Ectodermal cell (in vitro differentiated cells): ENCODE results near the gene PDLIM1.

Source experiments
- H3K27ac ChIP-seq: 2 replicates; pipeline ENCODE4 v1.7.0; 2013; ENCODE audit warnings: mild to moderate bottlenecking, low read depth, low read length; ENCODE audit not compliant: insufficient read depth, poor library complexity, severe bottlenecking
- H3K27me3 ChIP-seq: 2 replicates; pipeline ENCODE4 v1.7.0; 2013; ENCODE audit warnings: mild to moderate bottlenecking, low read length; ENCODE audit not compliant: insufficient read depth, control insufficient read depth, poor library complexity, severe bottlenecking
- H3K36me3 ChIP-seq: one replicate; pipeline ENCODE4 v1.7.0; 2013; ENCODE audit warnings: low read length; ENCODE audit not compliant: control insufficient read depth, insufficient read depth
- H3K4me1 ChIP-seq: one replicate; pipeline ENCODE4 v1.7.0; 2013; ENCODE audit warnings: low read length; ENCODE audit not compliant: control insufficient read depth, insufficient read depth
- H3K4me3 ChIP-seq: 2 replicates; pipeline ENCODE4 v1.7.0; 2013; ENCODE audit warnings: low read depth, low read length, control low read depth; ENCODE audit not compliant: insufficient read depth
- H3K9me3 ChIP-seq: 2 replicates; pipeline ENCODE4 v1.7.0; 2013; ENCODE audit warnings: mild to moderate bottlenecking, low read length, moderate library complexity; ENCODE audit not compliant: control insufficient read depth
- WGBS, 2 experiments: methylation state at CpG; one replicate each; pipeline ENCODE4 v1.1.7; 2013; ENCODE audit warnings: missing lambda C conversion rate in 2 of 2; 5-methylcytosine and 5-hydroxymethylcytosine counted together

Gene PDLIM1

DNA sequence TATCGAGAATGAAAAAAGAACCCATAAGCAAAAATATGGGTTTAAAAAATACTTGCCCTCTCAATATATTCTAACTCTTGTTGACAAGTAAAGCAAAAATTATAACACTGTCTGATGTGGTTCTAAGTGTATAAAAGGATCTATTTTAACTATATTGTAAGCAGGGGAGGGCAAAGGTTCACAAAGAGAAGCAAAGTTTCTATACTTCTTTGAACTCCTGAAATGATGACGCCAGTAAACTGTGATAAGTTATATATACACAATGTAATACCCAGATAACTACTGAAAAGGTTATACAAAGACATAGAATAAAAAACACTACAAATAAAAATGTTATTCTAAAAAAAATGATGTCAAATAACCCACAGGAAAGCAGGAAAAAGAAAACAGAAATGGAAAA is 37.1 kb downstream of the PDLIM1 start:
- H3K9me3 ChIP-seq = no peaks in the 10 kb centered on the region
- H3K4me1 ChIP-seq = no peaks in the 10 kb centered on the region
- H3K36me3 ChIP-seq = peaks cover 10% of the 10 kb centered on the region
- no peak overlapping the region for H3K4me3 ChIP-seq
- no peak overlapping the region for H3K27ac ChIP-seq
- H3K27me3 ChIP-seq = no peaks in the 10 kb centered on the region
- WGBS, 2 experiments = 100% methylated on average over 1 of the region's 2 CpGs; no CpG with 5 or more reads in 1 of the 2 experiments

DNA sequence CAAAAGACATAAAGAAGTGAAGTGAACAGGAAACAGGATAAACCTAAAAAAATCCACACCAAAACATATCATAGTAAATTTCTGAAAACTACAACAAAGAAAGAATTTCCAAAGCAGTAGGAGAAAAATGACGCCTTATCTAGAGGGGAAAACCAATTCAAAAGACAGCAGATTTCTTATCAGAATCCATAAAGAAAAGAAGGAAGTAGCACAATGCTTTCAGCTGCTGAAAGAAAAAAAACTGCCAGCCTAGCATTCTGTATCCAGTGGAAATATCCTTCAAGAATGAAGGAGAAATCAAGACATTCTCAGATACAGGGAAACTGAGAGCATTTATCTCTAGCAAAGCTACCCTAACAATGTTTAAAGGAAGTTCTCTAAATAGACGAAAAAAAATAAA is 37.8 kb downstream of the PDLIM1 start:
- H3K36me3 ChIP-seq = peaks cover 4% of the 10 kb centered on the region
- no peak overlapping the region for H3K4me3 ChIP-seq
- H3K27ac ChIP-seq = no peak overlapping the region
- 92 to 100% methylated on average over 2 of the region's 2 CpGs for WGBS, 2 experiments
- H3K4me1 ChIP-seq = no peaks in the 10 kb centered on the region
- H3K9me3 ChIP-seq = no peaks in the 10 kb centered on the region
- no peaks in the 10 kb centered on the region for H3K27me3 ChIP-seq

DNA sequence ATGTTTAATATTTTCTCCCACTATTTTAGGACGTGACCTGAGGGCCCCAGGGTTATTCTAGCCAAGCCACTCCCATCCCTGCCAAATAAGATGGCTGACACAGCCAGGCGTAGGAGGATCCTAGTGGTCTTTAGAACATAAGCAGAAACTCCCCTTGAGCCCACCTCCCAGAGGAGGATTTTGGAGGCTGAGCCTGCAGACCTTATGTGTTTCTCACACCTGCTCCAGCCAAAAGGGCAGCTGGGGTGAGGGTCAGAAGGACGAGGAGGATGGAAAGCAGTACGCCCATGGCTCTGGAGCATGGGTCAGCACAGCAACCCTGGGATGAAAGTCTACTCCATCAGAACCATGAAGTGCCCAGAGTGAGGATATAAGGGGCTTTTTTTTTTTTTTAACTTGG is 39.9 kb downstream of the PDLIM1 start:
- H3K4me3 ChIP-seq = no peak overlapping the region
- no peak overlapping the region for H3K27ac ChIP-seq
- H3K36me3 ChIP-seq = no peaks in the 10 kb centered on the region
- no peaks in the 10 kb centered on the region for H3K9me3 ChIP-seq
- WGBS, 2 experiments = 92 to 93% methylated on average over 4 of the region's 4 CpGs
- H3K4me1 ChIP-seq = no peaks in the 10 kb centered on the region
- H3K27me3 ChIP-seq = no peaks in the 10 kb centered on the region

DNA sequence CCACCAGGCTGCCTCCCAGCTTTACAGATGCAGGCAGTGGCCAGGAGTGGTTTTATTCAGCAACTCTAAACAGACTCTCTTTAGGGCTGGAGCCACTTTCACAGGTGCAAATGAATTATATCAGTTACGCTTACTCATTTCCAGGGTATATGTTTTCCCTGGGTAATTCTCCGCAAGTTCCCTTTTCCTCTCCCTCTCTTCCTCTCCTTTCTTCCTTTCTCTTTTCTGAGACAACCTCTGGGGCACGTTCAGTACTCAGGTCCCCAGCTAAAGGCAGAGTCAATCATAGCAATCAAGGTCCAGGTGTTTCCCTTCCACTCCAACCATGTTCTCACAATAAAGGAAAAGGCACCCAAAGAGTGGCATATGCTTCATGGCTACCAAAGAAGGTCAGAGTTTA is 41.3 kb downstream of the PDLIM1 start:
- Histone ChIP-seq H3K9me3 (no peaks in the 10 kb centered on the region), H3K4me3 (no peak overlapping the region), H3K27me3 (no peaks in the 10 kb centered on the region), H3K36me3 (no peaks in the 10 kb centered on the region), H3K4me1 (no peaks in the 10 kb centered on the region), H3K27ac (no peak overlapping the region)
- WGBS, 2 experiments = 89% methylated on average over 3 of the region's 3 CpGs

DNA sequence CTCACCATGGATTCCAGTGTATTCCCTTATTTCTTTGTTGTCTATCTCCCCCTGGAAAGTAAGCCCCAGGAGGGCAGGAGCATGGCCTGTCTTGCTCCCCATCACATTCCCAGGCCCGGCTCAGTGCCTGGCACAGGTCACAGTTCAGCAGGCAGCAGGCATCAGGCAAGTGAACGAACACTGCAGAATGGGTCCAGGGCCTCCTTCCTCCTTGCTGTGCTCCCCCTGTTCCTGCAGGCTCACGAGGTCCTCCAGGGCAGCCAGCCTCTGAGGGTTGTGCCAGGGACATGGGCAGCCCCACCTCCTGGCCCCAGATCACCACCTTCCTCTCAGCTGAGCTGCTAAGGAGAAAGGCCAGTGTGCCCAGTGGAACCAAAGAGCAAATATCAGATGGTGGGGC is 41.8 kb downstream of the PDLIM1 start:
- Histone ChIP-seq H3K4me3 (no peak overlapping the region), H3K27me3 (no peaks in the 10 kb centered on the region), H3K4me1 (no peaks in the 10 kb centered on the region), H3K27ac (no peak overlapping the region), H3K9me3 (no peaks in the 10 kb centered on the region), H3K36me3 (no peaks in the 10 kb centered on the region)
- WGBS, 2 experiments = 90 to 91% methylated on average over 3 of the region's 3 CpGs

DNA sequence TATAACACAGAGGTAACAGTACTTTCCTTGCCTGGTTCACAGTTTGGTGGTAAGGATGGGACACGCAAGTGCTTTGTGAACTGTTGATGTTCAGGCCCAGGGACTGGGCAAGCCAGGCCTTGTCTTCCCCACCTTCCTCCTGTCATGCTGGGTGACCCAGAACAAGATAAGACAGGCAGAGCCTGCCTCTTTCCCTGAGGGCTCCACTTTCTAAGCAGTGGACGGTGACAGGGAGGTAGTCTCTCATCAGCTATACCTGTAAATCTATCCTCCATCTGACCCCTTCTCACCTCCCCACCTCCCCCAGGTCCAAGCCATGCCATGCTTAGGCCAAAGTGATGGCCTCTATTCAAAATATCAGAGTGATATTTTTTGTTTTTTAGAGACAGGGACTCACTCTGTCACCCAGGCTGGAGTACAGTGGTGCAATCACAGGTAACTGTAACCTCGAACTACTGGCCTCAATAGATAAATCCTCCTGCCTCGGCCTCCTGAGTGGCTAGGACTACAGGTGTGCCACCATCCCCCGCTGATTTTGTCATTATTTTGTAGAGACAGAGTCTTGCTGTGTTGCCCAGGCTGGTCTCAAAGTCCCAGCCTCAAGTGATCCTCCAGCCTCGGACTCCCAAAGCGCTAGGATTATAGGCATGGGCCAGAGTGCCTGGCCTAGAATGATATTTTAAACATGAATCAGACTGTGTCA is 42.8 kb downstream of the PDLIM1 start:
- Histone ChIP-seq H3K36me3 (no peaks in the 10 kb centered on the region), H3K27ac (no peak overlapping the region), H3K4me3 (no peak overlapping the region), H3K9me3 (no peaks in the 10 kb centered on the region), H3K27me3 (no peaks in the 10 kb centered on the region), H3K4me1 (no peaks in the 10 kb centered on the region)
- 93 to 95% methylated on average over 7 of the region's 7 CpGs for WGBS, 2 experiments

DNA sequence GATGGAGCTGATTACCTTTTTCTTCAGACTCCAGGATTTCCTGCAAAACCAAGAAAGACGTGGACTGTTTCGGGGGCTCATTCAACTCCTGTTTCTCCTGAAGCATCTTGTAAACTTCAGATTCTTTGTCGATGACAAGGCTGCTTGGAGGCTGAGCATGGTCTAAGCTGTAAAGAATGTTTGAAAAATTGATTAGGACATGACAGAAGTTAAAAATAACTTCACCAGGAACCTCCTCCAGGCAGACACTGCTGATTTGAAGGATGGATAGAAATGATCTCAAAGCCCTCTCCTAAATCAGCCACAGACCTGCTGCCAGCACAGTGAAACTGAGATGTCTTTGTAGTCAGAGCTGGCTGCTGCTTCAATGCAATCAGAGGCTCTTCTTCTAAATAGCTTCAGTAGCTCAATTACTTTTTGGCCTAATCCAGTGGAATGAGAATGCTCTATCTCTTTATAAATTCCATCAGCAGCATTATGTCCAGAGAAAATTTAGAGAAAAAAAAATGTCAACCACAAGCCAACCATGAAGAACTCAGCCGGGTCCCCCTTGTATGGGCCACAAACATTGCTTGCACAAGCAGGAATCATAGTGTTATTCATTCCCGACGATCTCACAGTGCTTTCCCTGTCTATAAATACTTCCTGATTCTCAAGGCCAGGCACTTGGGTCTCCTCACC is 43.5 kb downstream of the PDLIM1 start:
- Histone ChIP-seq H3K9me3 (no peaks in the 10 kb centered on the region), H3K4me3 (no peak overlapping the region), H3K4me1 (no peaks in the 10 kb centered on the region), H3K27ac (no peak overlapping the region), H3K36me3 (no peaks in the 10 kb centered on the region), H3K27me3 (no peaks in the 10 kb centered on the region)
- WGBS, 2 experiments = 89 to 95% methylated on average over 6 of the region's 6 CpGs

DNA sequence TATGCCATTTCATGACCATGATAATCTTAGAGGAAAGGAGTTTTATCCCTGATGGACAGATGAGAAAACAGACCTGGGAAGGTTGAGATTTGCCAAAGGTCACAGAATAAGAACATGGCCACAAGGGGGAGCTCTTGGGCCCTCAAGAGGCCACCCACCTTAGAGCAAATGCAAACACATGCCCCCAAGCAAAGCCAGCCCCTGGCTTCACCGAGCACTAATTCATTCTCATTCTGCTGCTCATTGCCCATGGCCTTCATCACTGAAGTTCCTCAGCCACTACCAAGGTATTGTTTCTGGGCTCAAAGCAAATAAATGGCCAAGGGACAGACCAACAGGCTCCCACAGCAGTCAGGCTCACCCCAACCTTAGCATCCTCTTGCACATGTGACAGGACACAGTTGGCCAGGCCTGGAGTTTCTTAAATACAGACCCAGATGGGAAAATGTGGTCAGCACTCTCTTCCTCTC is 44.2 kb downstream of the PDLIM1 start:
- H3K36me3 ChIP-seq = no peaks in the 10 kb centered on the region
- no peaks in the 10 kb centered on the region for H3K9me3 ChIP-seq
- 22 to 28% methylated on average over 1 of the region's 1 CpG for WGBS, 2 experiments
- no peaks in the 10 kb centered on the region for H3K27me3 ChIP-seq
- H3K4me1 ChIP-seq = no peaks in the 10 kb centered on the region
- H3K4me3 ChIP-seq = no peak overlapping the region
- H3K27ac ChIP-seq = no peak overlapping the region

DNA sequence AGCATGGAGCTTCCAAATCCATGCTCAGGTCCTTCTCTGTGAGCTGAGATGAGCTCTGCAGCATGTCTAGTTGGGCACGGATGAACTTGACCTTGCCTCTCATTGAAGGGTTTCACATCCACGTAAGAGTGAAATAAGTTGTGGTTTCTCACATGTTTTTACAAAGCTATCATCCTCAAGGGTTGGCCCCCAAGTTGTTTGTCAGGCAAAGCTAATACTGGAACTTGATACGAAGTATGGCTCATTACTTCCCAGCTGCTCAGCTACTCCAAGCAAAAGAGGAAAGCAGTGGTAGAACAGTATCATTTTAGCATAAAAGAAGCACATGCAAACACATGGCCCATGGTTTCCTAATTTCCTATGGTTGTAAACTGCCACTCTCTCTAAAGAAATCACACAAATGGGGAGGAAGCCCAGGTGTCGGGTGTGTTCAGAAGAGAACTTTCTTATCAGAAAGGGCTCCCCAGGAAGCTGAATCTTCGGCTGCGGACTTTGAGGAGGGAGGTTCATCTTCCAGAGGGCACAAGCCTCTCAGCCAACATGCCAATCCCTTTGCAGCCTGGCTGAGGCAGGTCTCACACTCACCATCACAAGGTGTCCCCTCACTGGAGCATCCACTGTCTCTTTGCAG is 45.3 kb downstream of the PDLIM1 start:
- no peaks in the 10 kb centered on the region for H3K27me3 ChIP-seq
- no peaks in the 10 kb centered on the region for H3K9me3 ChIP-seq
- H3K27ac ChIP-seq = no peak overlapping the region
- H3K36me3 ChIP-seq = no peaks in the 10 kb centered on the region
- H3K4me3 ChIP-seq = no peak overlapping the region
- no peaks in the 10 kb centered on the region for H3K4me1 ChIP-seq
- 90 to 93% methylated on average over 6 of the region's 6 CpGs for WGBS, 2 experiments

DNA sequence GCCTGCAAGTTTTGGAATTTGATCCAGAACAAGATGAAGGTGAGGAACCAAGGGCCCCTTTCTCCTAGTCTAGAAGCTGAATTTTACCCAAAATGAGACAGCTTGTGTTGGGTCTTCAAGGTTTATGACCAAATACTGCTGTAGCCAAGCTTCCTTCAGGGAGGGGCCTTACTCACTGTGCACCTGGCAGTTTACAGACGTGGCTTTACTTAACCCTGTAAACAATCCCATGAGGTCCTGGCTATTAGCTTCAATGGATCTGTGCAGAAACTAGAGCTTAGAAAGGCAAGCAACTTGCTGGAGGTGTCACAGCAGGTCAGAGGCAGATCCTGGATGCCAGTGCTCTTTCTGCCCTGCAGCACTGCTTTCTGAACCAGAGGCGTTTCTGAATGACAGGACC is 46.7 kb downstream of the PDLIM1 start:
- Histone ChIP-seq H3K4me3 (no peak overlapping the region), H3K27ac (no peak overlapping the region), H3K27me3 (no peaks in the 10 kb centered on the region), H3K36me3 (no peaks in the 10 kb centered on the region), H3K9me3 (no peaks in the 10 kb centered on the region), H3K4me1 (no peaks in the 10 kb centered on the region)
- 87 to 89% methylated on average over 2 of the region's 2 CpGs for WGBS, 2 experiments
